WTC11 (cell line): ENCODE results near the gene EIF5B. TPM values are rescaled to one million over a fixed set of nuclear protein-coding genes. Genes with fewer than 3 reads are reported as not detected.
"Not testable (repeated sequence)": the region's sequence is repeated elsewhere in the genome, so short reads cannot be mapped to it uniquely, and the experiment has no call there.

ENCODE experiments used
- ATAC-seq: fragments of 200-7000 bp; cut with Tn5 transposase; 2 replicates; pipeline ENCODE4 v1.10.0; 2021; ENCODE audit warnings: mild to moderate bottlenecking, moderate library complexity
- CTCF ChIA-PET: fragments of 300-600 bp; sonication (Branson Sonifier 250); formaldehyde crosslinking; loops from one replicate; lab custom pipeline; 2021; ENCODE audit warnings: antibody characterized with exemption; lab: Charles Lee
- POLR2A ChIA-PET: fragments of 350-600 bp; sonication (Branson Sonifier 250); formaldehyde crosslinking; loops from one replicate; lab custom pipeline; 2021; ENCODE audit warnings: antibody characterized with exemption; lab: Charles Lee
- DNase-seq: peaks from one replicate; pipeline ENCODE4 v3.0.0; 2021; ENCODE audit warnings: low spot score
- H3K27ac Mint-ChIP-seq: 2 replicates; pipeline ENCODE4 v1.8.0; 2021; ENCODE audit warnings: mixed read lengths
- H3K27me3 Mint-ChIP-seq: 2 replicates; pipeline ENCODE4 v1.8.0; 2021; ENCODE audit warnings: low read depth, mild to moderate bottlenecking, moderate library complexity, mixed read lengths
- H3K36me3 Mint-ChIP-seq: 2 replicates; pipeline ENCODE4 v1.8.0; 2021; ENCODE audit warnings: mixed read lengths
- H3K4me1 Mint-ChIP-seq: 2 replicates; pipeline ENCODE4 v1.8.0; 2022; ENCODE audit warnings: mixed read lengths
- H3K4me3 Mint-ChIP-seq: 2 replicates; pipeline ENCODE4 v1.8.0; 2021; ENCODE audit warnings: mild to moderate bottlenecking, moderate library complexity, mixed read lengths
- H3K9me3 Mint-ChIP-seq: 2 replicates; pipeline ENCODE4 v1.8.0; 2021; ENCODE audit warnings: mixed read lengths
- CREB1 ChIP-seq: sonication (generic); formaldehyde crosslinking; IDR thresholded peaks from 2 replicates; pipeline ENCODE4 v1.8.0; 2023; ENCODE audit warnings: mild to moderate bottlenecking, missing genetic modification reagents
- EMX1 ChIP-seq: fragments of 250-450 bp; sonication (Bioruptor Pico); IDR thresholded peaks from 2 replicates; pipeline ENCODE4 v1.8.0; 2021; ENCODE audit warnings: mild to moderate bottlenecking
- GTF2I ChIP-seq: fragments of 250-450 bp; sonication (Bioruptor Pico); conservative IDR thresholded peaks from 2 replicates; pipeline ENCODE4 v1.4.0; 2021; ENCODE audit warnings: mild to moderate bottlenecking
- HMGXB4 ChIP-seq: sonication (generic); formaldehyde crosslinking; IDR thresholded peaks from 2 replicates; pipeline ENCODE4 v1.8.1; 2023; ENCODE audit warnings: mild to moderate bottlenecking, moderate library complexity, missing genetic modification reagents
- JAZF1 ChIP-seq: fragments of 250-450 bp; sonication (Bioruptor Pico); IDR thresholded peaks from 2 replicates; pipeline ENCODE4 v1.9.0; 2021; ENCODE audit warnings: moderate library complexity, mild to moderate bottlenecking, inconsistent platforms
- MXD4 ChIP-seq: fragments of 250-450 bp; sonication (Bioruptor Pico); IDR thresholded peaks from 2 replicates; pipeline ENCODE4 v1.8.0; 2021; ENCODE audit warnings: mild to moderate bottlenecking, moderate library complexity, borderline replicate concordance
- PRRX2 ChIP-seq: fragments of 250-450 bp; sonication (Bioruptor Pico); IDR thresholded peaks from 2 replicates; pipeline ENCODE4 v1.8.0; 2021; ENCODE audit warnings: mild to moderate bottlenecking
- SOX15 ChIP-seq: fragments of 250-450 bp; sonication (Bioruptor Pico); IDR thresholded peaks from 2 replicates; pipeline ENCODE4 v1.9.0; 2021; ENCODE audit warnings: mild to moderate bottlenecking
- TP53 ChIP-seq: sonication (generic); formaldehyde crosslinking; IDR thresholded peaks from 2 replicates; pipeline ENCODE4 v1.8.1; 2023; ENCODE audit warnings: mild to moderate bottlenecking, missing genetic modification reagents
- ZNF121 ChIP-seq: sonication (generic); formaldehyde crosslinking; IDR thresholded peaks from 2 replicates; pipeline ENCODE4 v1.8.0; 2023; ENCODE audit warnings: missing genetic modification reagents
- ZNF232 ChIP-seq: sonication (generic); formaldehyde crosslinking; IDR thresholded peaks from 2 replicates; pipeline ENCODE4 v1.8.0; 2022; ENCODE audit warnings: mild to moderate bottlenecking, missing genetic modification reagents
- ZNF423 ChIP-seq: fragments of 250-450 bp; sonication (Bioruptor Pico); IDR thresholded peaks from 2 replicates; pipeline ENCODE4 v2.1.2; 2022; ENCODE audit warnings: mild to moderate bottlenecking, moderate library complexity
- ZNF425 ChIP-seq: fragments of 250-450 bp; sonication (Bioruptor Pico); conservative IDR thresholded peaks from 2 replicates; pipeline ENCODE4 v1.9.0; 2021; ENCODE audit warnings: mild to moderate bottlenecking
- ZNF532 ChIP-seq: fragments of 250-450 bp; sonication (Bioruptor Pico); IDR thresholded peaks from 2 replicates; pipeline ENCODE4 v1.9.0; 2021; ENCODE audit warnings: mild to moderate bottlenecking, borderline replicate concordance
- total RNA-seq: library from RNA; stranded (reverse); gene quantifications from 3 replicates; pipeline ENCODE4 v1.2.3, GENCODE V29; 2021

EIF5B gene
- total RNA-seq, 1 experiment from 2014 or later = 68.8 TPM

- CTCF ChIA-PET = no interaction called here
- H3K4me1 Mint-ChIP-seq = peaks cover 7% of the 10 kb centered on the region
These were observed 3.6 kb downstream of the EIF5B start for GRCh38 chr2:99340669-99341236.

GRCh38 chr2:99342536-99342935 is 5.3 kb downstream of the EIF5B start:
- no peak for TF ChIP-seq ZNF425
- TF ChIP-seq ZNF121 (CRISPR knock-in tag) = no peak
- TF ChIP-seq CREB1 (CRISPR knock-in tag) = no peak
- TF ChIP-seq, all 79 proteins: peak for 0
- no peak overlapping the region for H3K4me3 Mint-ChIP-seq
- no peaks in the 10 kb centered on the region for H3K27me3 Mint-ChIP-seq
- CTCF ChIA-PET = no interaction called here
- POLR2A ChIA-PET = no interaction called here
- no peak overlapping the region for H3K27ac Mint-ChIP-seq
- no peaks in the 10 kb centered on the region for H3K9me3 Mint-ChIP-seq
- no peak for ATAC-seq
- DNase-seq = no peak
- no peaks in the 10 kb centered on the region for H3K36me3 Mint-ChIP-seq
- H3K4me1 Mint-ChIP-seq = peaks cover 7% of the 10 kb centered on the region; the same call in 1 of the 2 replicates

More at GRCh38 chr2:99340669-99341236, 3.6 kb downstream of the EIF5B start:
- DNase-seq = no peak
- Mint-ChIP-seq H3K4me3 (no peak overlapping the region), H3K36me3 (no peaks in the 10 kb centered on the region), H3K27me3 (no peaks in the 10 kb centered on the region), H3K27ac (no peak overlapping the region), H3K9me3 (no peaks in the 10 kb centered on the region)
- no peak for ATAC-seq
- no peak for TF ChIP-seq GTF2I (CRISPR knock-in tag)
- no peak for TF ChIP-seq SOX15 (CRISPR knock-in tag)
- no peak for TF ChIP-seq ZNF423 (CRISPR knock-in tag)
- no peak for TF ChIP-seq ZNF532 (CRISPR knock-in tag)
- TF ChIP-seq EMX1 (CRISPR knock-in tag) = no peak
- TF ChIP-seq ZNF232 (CRISPR knock-in tag) = no peak
- no peak for TF ChIP-seq TP53
- TF ChIP-seq PRRX2 (CRISPR knock-in tag) = no peak
- no peak for TF ChIP-seq JAZF1 (CRISPR knock-in tag)
- no peak for TF ChIP-seq HMGXB4
- no peak for TF ChIP-seq MXD4
- POLR2A ChIA-PET = no interaction called here

- H3K9me3 Mint-ChIP-seq, POLR2A ChIA-PET, CTCF ChIA-PET, H3K4me1 Mint-ChIP-seq, H3K27me3 Mint-ChIP-seq, H3K4me3 Mint-ChIP-seq, DNase-seq, ATAC-seq, H3K36me3 Mint-ChIP-seq, H3K27ac Mint-ChIP-seq: not testable (repeated sequence)
These were observed 8.3 kb downstream of the EIF5B start for GRCh38 chr2:99345446-99345845.
